ENCODE measurements around the gene RNFT1.
A peak's percentile ranks its signal among the peaks of the same experiment; 100 is the strongest.
"Not testable (repeated sequence)": the region's sequence is repeated elsewhere in the genome, so short reads cannot be mapped to it uniquely, and the experiment has no call there.

Gene RNFT1

DNA sequence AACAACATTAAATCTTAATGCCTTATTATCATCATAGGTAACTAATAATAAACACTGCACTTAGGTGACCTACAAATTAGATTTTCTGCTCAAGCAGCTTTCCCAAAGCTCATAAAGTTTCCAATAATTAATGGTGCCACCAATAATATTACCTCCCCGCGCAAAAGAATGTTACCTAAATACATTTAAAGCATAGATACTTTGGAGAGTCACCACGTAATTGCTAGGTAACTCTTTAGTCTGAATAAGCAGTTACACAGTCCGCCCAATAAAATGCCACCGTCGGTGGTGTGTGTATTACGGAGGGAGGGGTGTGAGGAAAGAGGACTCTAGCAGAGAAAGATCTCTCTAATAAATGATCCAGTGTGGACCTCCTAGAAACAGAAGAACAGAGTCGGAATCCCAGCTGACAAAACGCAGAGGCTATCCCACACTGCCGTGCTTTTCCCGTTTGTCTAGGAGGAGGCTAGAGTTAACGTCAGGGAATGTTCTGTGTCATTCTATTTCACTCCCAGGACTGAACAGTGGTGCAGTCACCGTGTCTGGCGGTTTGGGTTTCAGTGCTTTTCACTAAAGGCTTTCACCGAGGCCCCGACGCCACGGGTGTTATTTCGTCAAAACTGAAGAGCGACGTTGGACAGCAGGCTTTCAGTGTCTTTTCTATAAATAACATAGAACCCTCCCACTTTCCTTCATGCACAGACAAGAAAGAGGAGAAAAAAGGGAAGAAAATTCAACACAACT lies 630 bp downstream of the RNFT1 start:
- Histone ChIP-seq H3K9me3 (ENCODE audit: control insufficient read depth, insufficient read depth, low read length) (no peaks in the 10 kb centered on the region), H3K4me3 (ENCODE audit: low read length) (peak overlapping the region; percentile 95), H3K27ac (ENCODE audit: low read depth, low read length) (peak overlapping the region; percentile 63), H3K4me1 (ENCODE audit: control insufficient read depth, low read length) (peaks cover 19% of the 10 kb centered on the region), H4K20me1 (ENCODE audit: control insufficient read depth, insufficient read depth, low read depth, low read length) (no peaks in the 10 kb centered on the region), H3K4me2 (ENCODE audit: low read length) (peak overlapping the region; percentile 77), H3K36me3 (ENCODE audit: control insufficient read depth, low read length) (peaks cover 22% of the 10 kb centered on the region), H3K27me3 (ENCODE audit: control insufficient read depth, low read length) (no peaks in the 10 kb centered on the region), H3K79me2 (ENCODE audit: control insufficient read depth, low read length) (peaks cover 19% of the 10 kb centered on the region), H3K9me2 (replicated peaks; ENCODE audit: control insufficient read depth, low read length) (no peaks in the 10 kb centered on the region), H3F3A (ENCODE audit: control insufficient read depth, insufficient read depth) (peaks cover 4% of the 10 kb centered on the region; the same call in 1 of the 2 replicates)
- TF ChIP-seq, protein P1, sequence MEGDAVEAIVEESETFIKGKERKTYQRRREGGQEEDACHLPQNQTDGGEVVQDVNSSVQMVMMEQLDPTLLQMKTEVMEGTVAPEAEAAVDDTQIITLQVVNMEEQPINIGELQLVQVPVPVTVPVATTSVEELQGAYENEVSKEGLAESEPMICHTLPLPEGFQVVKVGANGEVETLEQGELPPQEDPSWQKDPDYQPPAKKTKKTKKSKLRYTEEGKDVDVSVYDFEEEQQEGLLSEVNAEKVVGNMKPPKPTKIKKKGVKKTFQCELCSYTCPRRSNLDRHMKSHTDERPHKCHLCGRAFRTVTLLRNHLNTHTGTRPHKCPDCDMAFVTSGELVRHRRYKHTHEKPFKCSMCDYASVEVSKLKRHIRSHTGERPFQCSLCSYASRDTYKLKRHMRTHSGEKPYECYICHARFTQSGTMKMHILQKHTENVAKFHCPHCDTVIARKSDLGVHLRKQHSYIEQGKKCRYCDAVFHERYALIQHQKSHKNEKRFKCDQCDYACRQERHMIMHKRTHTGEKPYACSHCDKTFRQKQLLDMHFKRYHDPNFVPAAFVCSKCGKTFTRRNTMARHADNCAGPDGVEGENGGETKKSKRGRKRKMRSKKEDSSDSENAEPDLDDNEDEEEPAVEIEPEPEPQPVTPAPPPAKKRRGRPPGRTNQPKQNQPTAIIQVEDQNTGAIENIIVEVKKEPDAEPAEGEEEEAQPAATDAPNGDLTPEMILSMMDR (IDR thresholded peaks at IDR 0.05; ENCODE audit: low read depth, low read length, poor library complexity, severe bottlenecking), result no peak
- TF ChIP-seq EZH2phosphoT487 (IDR thresholded peaks at IDR 0.05; ENCODE audit: borderline replicate concordance, low read length), result no peak

DNA sequence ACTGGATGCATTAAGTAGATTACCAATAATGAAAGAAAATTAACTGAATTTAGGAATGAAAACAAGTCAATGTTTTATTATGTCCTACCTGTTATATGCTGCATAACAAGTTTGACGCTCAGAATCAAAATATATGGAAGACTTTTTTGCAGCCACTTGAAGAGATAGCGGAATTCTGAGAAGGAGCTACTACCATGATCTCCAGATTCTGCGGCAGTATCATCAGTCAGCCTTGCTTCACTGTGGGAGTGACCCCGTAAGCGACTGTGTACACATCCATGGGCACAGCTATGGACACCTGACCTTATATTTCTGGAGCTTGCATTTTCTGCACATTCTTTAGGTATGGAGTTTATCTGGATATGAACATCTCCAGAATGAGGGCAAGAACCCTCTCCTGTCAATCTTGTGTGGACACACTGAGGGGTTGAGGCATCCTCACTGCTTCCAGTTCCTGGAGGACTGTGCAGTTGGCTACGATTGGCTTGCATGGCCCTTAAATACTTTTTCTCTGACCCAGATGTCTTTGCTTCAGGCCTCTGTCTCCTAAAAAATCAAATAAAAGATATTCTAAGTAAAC lies 1.7 kb downstream of the RNFT1 start:
- Histone ChIP-seq H3K27me3 (ENCODE audit: control insufficient read depth, low read length) (no peaks in the 10 kb centered on the region), H3K4me3 (ENCODE audit: low read length) (peak overlapping the region; percentile 95; the same call in 1 of the 2 replicates), H3K4me1 (ENCODE audit: control insufficient read depth, low read length) (peaks cover 19% of the 10 kb centered on the region), H3K4me2 (ENCODE audit: low read length) (peak overlapping the region; percentile 77), H3K36me3 (ENCODE audit: control insufficient read depth, low read length) (peaks cover 30% of the 10 kb centered on the region), H3K9me3 (ENCODE audit: control insufficient read depth, insufficient read depth, low read length) (no peaks in the 10 kb centered on the region), H3F3A (ENCODE audit: control insufficient read depth, insufficient read depth) (peaks cover 4% of the 10 kb centered on the region; the same call in 1 of the 2 replicates), H3K9me2 (replicated peaks; ENCODE audit: control insufficient read depth, low read length) (no peaks in the 10 kb centered on the region), H3K27ac (ENCODE audit: low read depth, low read length) (no peak overlapping the region), H3K79me2 (ENCODE audit: control insufficient read depth, low read length) (peaks cover 19% of the 10 kb centered on the region), H4K20me1 (ENCODE audit: control insufficient read depth, insufficient read depth, low read depth, low read length) (no peaks in the 10 kb centered on the region)
- TF ChIP-seq EZH2phosphoT487 (IDR thresholded peaks at IDR 0.05; ENCODE audit: borderline replicate concordance, low read length), result no peak
- TF ChIP-seq, protein P1 (IDR thresholded peaks at IDR 0.05; ENCODE audit: low read depth, low read length, poor library complexity, severe bottlenecking), result no peak

DNA sequence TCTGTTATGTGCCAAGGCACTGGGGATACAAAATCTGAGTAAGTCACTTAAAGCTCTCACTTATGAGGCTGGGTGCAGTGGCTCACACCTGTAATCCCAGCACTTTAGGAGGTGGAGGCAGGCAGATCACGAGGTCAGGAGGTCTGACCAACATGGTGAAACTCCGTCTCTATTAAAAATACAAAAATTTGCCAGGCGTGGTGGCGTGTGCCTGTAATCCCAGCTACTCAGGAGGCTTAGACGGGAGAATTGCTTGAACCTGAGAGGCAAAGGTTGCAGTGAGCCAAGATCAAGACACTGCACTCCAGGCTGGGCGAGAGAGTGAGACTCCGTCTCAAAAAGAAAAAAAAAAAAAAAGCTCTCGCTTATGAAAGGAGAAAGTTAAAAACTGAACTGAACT lies 5.0 kb downstream of the RNFT1 start:
- not testable (repeated sequence) for H3K27me3 ChIP-seq (ENCODE audit: control insufficient read depth, low read length); H3K4me2 ChIP-seq (ENCODE audit: low read length); H3K4me3 ChIP-seq (ENCODE audit: low read length); H4K20me1 ChIP-seq (ENCODE audit: control insufficient read depth, insufficient read depth, low read depth, low read length); H3K27ac ChIP-seq (ENCODE audit: low read depth, low read length); H3K9me3 ChIP-seq (ENCODE audit: control insufficient read depth, insufficient read depth, low read length); H3K9me2 ChIP-seq (replicated peaks; ENCODE audit: control insufficient read depth, low read length); H3F3A ChIP-seq (ENCODE audit: control insufficient read depth, insufficient read depth)
- Histone ChIP-seq H3K79me2 (ENCODE audit: control insufficient read depth, low read length) (peaks cover 19% of the 10 kb centered on the region), H3K4me1 (ENCODE audit: control insufficient read depth, low read length) (peaks cover 14% of the 10 kb centered on the region), H3K36me3 (ENCODE audit: control insufficient read depth, low read length) (peaks cover 57% of the 10 kb centered on the region)

DNA sequence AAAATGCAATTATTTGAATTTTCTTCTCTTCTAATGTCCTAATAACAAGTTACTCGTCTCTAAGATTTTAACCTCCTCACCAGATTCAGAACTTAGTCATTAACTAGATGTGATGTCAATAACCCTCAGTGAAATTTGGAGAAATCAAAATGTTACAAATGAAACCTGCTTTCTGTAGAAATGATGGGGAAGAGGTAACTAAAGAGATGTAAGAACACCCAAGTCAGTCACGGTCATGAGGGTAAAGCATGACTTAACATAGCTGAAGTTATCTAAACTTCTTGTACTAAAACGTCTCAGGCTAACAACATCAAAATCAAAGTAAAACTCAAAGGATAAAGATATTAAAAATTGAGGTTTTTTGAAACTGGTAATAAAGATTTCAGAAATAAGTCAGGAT lies 9.7 kb downstream of the RNFT1 start:
- Histone ChIP-seq H3K9me3 (ENCODE audit: control insufficient read depth, insufficient read depth, low read length) (no peaks in the 10 kb centered on the region), H3K9me2 (replicated peaks; ENCODE audit: control insufficient read depth, low read length) (no peaks in the 10 kb centered on the region), H3K27me3 (ENCODE audit: control insufficient read depth, low read length) (no peaks in the 10 kb centered on the region), H3K36me3 (ENCODE audit: control insufficient read depth, low read length) (peaks cover 75% of the 10 kb centered on the region), H3K4me3 (ENCODE audit: low read length) (no peak overlapping the region), H3F3A (ENCODE audit: control insufficient read depth, insufficient read depth) (0 out of 2 replicates have a peak, but pooled peaks cover 2% of the 10 kb centered on the region), H4K20me1 (ENCODE audit: control insufficient read depth, insufficient read depth, low read depth, low read length) (no peaks in the 10 kb centered on the region; the same call in 1 of the 2 replicates), H3K27ac (ENCODE audit: low read depth, low read length) (no peak overlapping the region), H3K4me1 (ENCODE audit: control insufficient read depth, low read length) (peaks cover 19% of the 10 kb centered on the region), H3K4me2 (ENCODE audit: low read length) (no peak overlapping the region), H3K79me2 (ENCODE audit: control insufficient read depth, low read length) (no peaks in the 10 kb centered on the region)
- TF ChIP-seq, protein P1 (IDR thresholded peaks at IDR 0.05; ENCODE audit: low read depth, low read length, poor library complexity, severe bottlenecking), result no peak
- no peak for TF ChIP-seq EZH2phosphoT487 (IDR thresholded peaks at IDR 0.05; ENCODE audit: borderline replicate concordance, low read length)
